Medulla oblongata (tissue), 1 donor: ENCODE data around the gene PLOD3.
A peak's percentile ranks its signal among the peaks of the same experiment; 100 is the strongest.

Experiments used
- DNase-seq: peaks from one replicate; pipeline ENCODE4 v3.0.0-alpha.2; 2015; ENCODE audit errors: extremely low spot score

Gene PLOD3

DNA sequence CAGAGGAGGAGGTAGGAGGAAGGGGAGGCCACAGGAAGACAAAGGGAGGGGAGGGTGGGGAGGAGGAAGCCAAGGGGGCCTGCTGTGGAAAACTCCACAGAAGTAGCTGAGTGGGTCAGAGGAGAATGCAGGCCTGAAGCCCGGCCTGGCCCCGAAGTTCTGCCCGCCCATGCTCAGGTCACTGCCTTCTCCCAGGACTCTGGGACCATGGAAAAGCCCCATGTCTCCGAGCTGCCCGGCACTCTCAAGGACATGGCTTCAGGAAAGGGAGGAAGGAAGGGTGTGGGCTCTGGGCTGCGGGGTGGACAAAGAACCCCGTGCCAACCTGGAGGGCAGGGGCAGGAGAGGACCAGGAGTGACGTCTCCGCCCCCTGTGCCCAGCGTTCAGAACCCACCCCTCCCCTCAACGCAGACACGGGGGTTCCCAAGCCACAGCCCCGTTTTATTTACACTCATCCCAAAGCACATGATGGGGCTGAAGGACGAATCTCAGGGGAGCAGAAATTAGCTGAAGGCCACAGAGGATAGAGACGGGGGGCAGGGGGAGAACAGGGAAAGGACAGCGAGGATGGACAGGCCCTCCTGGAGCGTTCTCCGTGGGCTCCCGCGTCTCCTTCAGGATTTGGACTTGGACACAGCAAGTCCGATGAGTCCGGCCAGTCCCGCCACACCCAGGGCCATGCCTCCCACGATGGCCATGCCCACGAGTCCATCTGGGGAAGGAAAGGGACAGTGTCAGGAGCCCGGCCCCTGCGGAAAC, 22.0 kb upstream of the PLOD3 start:
- DNase-seq, result no peak

DNA sequence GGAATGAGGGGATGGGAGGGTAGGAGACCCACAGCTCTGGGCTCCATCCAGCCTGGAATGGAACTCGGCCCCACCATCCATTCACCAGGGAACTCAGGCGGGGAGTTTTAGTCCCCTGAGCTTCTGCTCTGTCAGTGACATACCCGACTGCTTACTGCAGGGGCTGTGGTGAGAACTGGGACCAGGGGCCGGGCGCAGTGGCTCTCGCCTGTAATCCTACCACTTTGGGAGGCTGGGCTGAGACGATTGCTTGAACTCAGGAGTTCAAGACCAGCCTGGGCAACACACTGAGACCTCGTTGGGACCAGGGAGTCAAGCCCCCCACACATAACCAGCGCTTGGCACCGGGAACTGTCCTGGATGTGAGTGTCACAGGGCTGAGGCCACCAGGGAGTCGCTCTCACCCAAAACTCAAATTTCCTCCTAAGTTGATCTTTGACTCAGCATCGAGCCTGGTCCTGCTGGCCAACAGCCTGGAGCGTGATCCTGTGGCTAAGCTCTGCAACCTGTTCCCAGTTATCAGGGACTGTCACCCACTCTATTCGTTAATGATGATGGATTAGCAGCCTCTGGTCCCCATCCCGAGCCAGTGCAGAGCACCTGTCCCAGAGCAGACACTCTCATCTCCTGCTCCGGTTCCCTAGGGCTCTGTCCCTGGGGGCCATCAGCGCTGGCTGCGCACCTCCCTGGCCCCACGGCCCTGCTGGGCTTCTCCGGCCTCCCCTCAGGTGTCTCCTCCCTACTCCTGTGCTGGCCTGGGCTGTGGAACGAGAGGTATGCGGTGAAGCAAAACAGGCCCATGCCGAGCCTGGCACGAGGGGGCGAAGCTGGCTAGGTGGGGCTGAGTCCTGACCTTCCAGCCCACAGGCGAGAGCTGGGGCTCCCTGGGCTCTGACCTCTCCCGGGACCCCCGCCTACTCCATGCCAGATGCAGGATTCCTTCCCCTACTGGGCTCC, 21.1 kb upstream of the PLOD3 start:
- DNase-seq, result no peak

DNA sequence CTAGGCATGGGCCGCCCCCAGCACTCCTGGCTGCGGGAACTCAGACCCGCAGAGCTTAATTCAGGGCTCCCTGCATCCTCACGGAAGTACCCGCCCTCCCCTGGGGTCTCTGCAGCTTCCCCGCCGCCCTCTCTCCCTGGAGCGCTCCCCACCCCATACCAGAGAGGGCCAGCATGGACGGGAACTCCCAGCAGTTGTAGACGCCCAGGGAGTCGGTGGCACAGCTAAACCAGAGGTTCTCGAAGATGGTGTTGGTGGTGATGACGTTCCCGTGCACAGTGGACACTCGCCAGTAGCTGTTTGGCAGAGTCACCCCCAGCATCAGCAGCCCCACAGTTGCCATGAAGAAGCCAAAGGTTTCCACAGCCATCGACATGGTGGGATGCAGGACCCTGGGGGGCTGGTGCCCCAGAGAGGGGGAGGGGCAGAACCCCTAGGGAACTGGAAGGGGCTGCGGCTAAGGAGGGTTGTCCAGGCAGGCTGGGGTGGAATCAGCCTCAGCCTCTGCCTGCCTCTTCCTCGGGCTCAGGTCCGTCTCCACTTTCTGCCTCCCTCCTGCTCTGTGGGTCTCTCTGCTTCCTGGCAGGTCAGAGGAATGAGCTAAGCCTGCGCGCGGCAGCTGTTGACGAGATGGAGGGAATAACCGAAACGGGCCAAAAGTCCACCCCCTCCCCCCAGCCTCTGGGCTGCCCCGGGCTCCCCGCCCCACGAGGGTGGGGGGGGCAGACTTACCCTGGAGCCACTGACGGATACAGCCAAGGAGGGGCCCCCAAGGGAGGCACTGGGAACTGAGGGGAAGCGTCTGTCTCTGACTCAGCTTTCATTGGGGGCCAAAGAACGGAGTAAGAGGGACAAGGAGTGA, 20.1 kb upstream of the PLOD3 start, which contains the start of gene CLDN15:
Gene CLDN15 (minus strand): TSS at position 597 of the 862 bp plus-strand sequence. CDS start 221 bp downstream, at position 376.
- DNase-seq, result peak; percentile 60

DNA sequence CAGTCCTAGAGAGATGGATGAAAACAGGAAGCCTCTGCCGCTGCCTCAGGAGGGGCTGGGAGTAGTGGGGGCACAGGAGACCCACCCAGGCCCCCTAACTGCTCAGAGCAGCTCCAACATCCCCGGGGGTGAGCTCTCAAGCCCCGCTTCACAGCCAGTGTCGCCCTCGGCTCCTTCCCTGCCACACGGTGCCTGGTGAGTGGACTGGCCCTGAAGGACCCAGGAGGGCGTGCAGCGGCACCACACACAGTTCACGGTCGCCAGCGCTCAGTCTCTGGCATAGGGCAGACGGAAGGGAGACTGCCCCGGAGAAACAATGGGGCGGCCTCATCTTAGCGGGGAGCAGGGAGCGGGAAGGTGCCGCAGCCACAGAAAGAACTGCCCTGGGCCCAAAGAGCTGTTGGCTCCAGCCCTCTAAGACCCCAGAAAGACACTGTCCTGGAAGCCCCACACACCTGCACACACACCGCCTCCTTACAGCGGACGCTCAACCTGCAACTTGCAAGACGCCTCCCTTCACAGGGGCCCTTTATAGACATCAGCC, 19.0 kb upstream of the PLOD3 start:
- DNase-seq, result no peak

DNA sequence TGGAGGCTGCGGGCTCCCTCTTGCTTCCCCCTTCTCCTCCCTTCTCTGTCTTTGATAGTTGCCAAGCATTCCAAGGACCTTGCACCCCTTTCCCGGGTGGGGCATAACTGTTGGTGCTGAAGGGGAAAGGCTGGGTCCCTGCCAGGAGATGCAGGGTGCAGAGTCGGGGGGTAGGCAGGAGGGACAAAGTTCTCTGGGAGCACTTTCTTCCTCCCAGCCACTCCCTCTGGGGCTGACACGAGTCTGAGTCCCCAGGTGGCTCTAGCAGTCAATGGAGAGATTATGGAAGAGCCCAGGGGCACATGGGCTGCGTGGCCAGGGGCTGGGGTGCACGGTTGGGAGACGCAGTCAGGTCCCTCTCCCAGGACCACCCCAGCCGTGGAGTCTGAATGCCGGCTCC, 18.1 kb upstream of the PLOD3 start:
- no peak for DNase-seq

DNA sequence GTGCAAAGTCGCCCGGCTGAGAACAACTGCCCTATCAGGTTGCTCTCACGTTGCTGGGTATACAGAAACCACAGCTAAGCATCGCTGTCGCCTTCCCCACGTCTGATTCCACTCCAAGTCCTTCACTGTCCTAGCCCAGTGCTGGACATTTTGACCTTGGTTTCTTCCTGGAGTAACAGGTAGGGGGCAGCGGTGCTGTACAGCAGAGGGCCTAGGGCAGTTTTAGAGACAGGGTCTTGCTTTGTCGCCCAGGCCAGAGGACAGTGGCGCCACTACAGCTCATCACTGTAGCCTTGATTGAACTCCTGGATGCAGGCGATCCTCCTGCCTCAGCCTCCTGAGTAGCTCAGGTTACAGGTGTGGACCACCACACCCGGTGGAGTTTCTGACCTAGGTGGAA, 17.7 kb upstream of the PLOD3 start:
- no peak for DNase-seq

DNA sequence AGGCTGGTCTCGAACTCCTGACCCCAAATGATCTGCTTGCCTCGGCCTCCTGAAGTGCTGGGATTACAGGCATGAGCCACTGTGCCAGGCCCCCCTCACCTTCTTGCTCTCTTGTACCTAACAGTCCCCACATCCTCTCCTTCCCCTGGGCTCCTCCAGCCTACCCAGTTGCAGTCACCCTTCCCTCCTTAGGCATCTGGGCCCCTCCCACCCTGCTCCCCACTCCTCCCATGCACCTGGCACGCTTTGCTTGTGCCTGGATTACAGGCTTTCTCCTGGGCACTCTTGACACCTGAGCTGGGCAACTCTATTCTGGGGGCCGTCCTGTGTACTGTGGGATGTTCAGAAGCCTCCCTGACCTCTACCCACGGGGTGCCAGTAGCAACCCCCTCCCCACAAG, 17.3 kb upstream of the PLOD3 start:
- DNase-seq, result no peak

DNA sequence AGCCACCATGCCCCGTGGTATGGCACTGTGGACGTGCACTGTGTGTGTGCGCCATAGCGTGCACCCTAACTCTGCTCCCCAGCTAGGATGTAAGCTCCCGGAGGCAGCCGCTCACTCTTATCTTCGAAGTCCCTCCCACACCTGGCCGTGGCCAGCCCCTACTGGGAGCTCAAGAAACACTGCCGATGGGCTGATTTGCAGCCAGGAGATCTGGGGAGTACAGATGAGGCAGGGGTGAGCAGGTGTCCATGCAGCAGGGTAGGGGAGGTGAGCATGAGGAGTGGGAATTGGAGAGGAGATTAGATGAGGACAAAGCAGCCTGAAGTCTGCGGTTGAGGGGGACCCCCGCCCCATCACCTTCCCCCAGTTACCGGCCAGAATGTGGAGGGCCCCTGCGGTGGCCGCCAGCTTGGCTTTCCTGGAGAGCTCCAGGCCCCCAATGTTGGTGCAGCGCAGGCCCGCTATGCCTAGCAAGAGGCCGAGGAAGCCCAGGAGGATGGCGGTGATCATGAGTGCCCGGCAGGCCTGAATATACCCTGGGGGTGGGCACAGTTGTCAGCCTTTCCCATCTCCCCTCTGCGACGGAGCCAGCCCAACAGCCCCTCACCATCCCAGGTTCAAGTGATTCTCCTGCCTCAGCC, 16.6 kb upstream of the PLOD3 start:
- DNase-seq, result no peak

DNA sequence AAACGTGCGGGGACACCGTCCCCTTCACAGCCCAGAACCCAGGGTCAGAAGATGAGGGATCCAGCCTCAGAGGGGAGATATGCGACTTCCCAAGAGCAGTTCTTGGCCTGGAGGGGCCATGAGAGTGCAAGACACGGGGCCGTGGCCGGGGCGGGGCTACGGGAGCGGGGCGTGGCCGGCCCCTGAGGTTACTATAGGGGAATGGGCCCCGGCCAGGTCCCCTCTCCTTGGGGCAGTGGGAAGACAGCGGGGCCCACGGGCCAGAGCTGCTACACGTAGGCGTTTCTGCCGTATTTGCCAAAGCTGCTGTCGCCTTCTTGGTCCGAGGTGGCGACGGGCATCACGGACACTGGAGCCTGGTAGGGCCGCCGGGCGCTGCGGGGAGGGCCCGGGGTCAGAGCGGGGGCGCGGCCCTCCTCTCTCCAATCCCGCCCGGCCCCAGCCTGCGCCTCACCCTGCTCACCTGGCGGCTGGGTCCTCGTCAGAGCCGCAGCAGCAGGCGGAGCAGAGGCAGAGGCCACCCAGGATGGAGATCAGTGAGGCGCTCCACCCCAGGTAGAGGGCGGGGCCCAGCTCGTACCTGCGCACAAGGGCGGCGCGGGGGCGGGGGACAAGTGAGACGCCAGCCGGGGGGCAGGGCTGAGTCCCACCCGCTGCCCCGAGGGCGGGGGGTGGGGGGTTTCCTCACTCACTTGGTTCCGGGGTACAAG, 14.9 kb upstream of the PLOD3 start:
- no peak for DNase-seq

DNA sequence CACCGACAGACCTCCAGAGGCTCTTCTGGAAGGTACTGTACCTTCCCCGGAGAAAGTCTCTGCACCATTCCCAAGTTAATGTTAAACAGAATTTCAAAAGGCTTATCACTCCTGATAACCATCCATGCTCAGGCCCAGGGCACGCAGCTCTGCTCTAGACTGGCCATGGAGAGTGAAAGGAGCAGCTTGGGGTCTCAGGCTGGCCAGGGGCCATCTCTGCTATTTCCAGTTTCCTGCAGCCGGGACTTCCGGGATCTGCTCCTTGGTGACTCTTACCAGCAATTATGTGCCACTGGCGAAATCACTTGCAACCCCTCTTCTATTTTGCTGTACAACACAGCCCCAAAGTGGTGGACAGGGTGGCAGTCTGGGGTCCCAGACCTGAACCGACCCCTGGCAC, 14.3 kb upstream of the PLOD3 start:
- DNase-seq, result no peak

DNA sequence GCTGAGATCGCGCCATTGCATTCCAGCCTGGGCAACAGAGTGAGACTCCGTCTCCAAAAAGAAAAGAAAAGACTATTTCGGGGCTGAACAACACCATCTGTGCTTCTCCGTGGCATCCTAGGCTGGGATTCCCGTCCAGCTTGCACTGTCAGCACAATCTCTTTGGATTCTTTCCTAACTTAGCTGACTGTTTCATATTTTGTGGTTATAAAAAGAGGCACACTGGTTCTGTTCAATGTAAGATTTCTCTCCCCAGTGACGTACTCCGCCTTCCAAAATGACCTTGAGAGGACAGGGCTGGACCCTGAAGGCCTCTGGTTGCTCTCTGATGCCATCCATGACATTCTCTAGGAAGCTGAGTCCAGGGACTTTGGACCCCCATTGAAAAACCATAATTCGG, 9.3 kb upstream of the PLOD3 start:
- no peak for DNase-seq

DNA sequence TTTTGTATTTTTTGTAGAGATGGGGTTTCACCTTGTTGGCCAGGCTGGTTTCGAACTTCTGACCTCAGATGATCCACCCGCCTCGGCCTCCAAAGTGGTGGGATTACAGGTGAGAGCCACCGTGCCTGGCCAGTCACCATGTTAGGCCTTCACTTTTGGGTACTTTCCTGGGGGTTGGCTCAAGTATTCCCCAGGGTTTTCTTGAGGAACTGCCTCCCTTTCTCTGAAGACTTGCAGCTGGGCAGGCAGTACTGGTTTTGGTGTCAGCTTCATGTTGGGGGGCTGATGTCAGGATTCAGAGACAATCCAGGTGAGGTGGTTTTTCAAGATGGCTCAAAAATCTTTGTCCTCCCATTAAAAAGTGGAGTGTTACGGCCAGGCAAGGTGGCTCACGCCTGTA, 8.3 kb upstream of the PLOD3 start:
- DNase-seq, result no peak

DNA sequence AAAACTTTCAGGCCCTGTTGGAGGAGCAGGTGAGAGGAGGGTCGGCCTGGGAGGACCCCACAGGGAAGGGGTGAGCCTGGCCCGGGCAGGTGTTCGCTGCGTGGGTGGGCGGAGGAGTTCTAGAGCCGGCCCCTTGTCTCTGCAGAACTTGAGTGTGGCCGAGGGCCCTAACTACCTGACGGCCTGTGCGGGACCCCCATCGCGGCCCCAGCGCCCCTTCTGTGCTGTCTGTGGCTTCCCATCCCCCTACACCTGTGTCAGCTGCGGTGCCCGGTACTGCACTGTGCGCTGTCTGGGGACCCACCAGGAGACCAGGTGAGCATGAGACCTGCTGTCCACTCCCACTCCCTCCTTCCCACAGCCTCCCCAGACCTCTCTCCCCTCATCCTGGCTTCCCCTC, 6.1 kb upstream of the PLOD3 start:
- no peak for DNase-seq

DNA sequence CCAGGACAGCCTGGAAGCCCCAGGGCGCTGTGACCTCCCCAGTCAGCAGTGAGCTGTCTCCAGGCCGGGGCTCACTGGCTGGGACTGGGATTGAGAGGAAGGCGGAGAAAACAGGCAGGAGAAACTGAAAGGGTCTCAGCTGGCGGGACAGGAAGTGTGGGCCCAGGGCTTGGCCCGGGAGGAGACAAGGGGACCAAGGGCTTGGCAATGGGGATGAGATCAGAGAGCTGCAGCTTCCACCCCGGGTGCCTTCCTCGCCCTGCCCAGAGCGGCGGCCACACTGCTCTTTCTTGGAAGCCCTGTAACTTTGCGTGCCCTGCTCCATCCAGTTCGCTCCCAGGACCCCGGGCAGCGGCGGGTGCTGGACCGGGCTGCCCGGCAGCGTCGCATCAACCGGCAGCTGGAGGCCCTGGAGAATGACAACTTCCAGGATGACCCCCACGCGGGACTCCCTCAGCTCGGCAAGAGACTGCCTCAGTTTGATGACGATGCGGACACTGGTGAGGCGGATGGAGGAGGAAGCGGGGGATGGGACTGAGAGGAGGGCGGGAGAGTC, 5.0 kb upstream of the PLOD3 start:
- DNase-seq, result no peak

DNA sequence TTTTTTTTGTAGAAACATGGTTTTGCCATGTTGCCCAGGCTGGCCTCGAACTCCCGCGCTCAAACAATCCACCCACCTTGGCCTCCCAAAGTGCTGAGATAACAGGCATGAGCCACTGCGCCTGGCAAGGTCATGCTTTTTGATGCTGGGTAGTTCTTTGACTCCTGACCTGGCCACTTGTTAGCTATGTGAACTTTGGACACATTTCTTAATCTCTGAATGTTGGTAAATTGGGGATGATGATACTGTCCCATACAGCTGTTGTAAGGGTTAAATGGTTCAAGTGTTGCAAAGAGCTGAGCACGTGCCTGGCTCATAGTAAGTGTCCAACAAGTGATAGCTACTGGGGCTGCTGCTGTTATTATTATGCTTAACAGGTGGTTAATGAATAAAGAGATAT, 2.9 kb upstream of the PLOD3 start:
- no peak for DNase-seq

DNA sequence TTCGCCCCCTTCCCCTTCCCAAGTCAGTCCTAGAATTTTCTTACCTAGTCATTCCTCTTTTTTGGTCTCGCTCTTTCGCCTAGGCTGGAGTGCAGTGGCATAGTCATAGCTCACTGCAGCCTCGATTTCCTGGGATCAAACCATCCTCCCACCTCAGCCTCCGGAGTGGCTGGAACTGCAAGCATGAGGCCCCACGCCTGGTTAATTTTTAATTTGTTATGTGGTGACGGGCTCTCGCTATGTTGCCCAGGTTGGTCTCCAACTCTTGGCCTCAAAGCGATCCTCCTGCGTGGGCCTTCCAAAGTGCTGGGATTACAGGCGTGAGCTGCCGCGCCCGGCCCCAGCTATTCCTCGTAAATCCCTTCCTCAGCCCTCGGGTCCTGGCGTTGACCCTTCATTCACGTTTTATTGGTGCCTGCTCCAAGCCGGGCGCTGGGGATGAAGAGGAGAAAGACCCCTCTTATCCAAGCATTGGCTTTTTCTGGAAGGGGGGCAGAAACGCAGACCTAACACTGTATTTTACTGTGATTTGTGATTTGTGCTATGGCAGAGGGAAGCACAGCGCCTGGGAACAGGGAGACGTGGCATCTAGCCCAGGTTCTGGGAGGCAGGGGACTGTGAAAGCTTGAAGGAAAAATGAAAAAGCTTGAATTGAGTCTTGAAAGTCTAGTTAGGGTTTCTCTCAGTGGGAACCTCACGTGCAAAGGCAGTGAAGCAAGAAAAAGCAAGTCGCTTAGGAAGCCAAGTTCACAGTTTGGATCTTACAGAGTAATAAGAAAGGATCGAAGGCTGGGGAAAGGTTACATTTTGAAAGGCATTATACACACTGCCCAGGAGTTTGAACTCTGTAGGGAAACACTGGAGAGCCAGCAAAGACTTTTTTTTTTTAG, 1.1 kb upstream of the PLOD3 start:
- DNase-seq, result no peak

DNA sequence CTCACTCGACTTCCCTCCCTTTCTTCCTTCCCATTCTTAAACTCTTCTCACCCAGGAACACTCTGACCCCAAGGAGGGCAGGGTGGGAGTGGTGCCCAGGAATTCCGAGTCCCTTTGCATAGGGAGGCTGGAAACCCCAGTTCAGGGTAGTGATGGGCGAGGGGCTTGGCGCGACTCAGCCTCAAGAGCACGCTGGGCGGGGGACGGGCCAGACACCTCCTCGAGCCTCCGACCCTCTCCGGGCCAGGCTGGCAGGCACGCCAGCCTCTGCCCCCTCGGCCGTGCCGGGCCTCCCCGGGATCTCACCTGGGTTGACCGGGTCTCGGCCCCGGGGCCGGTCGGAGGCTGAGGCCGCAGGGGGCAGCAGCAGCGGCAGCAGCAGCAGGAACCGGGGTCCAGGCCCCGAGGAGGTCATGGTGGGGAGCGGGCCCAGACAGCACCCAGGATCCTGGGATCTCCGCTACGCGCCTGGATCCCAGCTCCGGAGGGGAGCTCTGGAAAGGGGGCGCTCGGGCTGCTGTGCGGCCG, 457 bp downstream of the PLOD3 start:
- DNase-seq, result no peak

DNA sequence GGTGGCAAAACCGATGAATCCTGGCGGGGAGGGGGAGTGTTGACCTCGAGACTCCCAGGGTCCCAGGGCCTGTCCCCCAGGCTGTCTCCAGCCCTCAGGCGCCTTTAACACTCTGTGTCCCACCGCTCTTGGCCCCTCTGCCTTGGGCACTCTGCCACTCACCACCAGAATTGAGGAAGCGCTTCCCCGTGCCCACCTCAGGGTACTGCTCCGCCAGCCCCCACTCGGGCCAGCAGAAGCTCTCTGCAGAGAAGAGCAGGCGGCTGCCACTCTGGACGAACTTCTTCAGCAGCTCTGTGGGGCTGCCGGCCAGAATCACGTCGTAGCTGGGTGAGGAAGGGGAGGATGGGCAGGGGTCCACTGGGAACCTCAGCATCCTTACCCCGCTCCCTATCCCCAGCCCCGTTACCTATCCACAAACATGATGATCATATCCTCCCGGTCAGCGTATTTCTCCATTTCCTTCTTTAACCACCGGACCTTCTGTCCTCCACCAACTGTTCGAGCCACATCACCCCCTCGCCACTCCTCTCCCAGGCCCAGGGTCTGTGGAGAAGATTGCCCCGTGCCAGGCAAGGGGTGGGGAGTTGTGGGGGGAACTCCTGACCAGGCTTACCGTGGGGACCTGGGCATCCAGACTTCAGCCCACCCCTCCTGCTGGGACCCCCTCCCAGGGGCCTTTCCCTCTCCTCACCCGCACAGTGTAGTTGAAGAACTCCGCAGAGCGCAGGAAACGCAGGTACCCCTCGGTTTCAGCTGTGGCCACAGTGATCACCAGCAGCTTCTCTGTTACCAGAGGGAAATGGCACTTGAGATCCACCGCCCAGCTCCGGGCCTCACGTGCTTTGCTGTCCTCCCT, 1.2 kb downstream of the PLOD3 start:
- no peak for DNase-seq
